ENCODE measurements around the gene LINGO1. TPM values are rescaled to one million over a fixed set of nuclear protein-coding genes. Genes with fewer than 3 reads are reported as not detected.

LINGO1 gene
- total RNA-seq, 4 donors from 2014 or later: 0.42 to 4.4 (median 1.5) TPM

DNA sequence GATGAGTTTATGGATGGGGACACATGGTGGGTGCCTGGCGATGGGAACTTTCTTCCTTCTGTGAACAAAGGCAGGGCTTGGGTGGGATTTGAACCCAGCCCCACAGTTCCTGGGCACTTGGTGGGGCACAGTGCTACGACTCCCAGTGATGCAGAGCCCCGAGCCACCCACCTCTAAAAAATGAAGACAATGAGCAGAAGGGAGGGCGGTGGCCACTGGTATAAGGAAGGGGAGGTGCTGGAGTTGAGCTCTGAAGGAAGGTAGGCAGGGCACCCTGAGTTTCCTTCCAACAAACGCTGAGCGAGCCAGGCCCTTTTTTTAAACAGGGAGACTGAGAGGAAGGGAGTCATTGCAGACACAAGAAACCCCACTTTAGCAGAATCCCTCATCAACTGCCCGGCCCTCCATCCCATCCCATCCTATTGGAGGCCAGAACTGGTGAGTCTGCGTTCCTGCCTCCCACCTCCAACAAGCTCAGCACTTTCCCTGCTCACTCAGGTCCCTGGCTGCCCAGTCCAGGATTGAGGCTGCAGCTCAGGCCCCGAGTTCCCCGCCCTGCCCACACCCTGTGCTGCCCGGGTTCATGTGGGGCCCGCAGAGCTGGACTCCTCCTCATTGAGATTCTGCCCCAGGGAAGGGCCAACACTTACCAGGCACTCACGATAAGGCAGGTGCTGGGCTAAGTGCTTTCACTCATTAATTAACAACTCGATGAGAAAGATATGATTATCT lies 57.3 kb downstream of the LINGO1 start:
- H3K4me3 ChIP-seq (ENCODE audit: low read depth, poor library complexity, severe bottlenecking): no peak overlapping the region
- DNase-seq (ENCODE audit: low spot score in 2 of 2): no peak
- TF ChIP-seq POLR2A (IDR thresholded peaks at IDR 0.05): no peak
- TF ChIP-seq, protein P1, sequence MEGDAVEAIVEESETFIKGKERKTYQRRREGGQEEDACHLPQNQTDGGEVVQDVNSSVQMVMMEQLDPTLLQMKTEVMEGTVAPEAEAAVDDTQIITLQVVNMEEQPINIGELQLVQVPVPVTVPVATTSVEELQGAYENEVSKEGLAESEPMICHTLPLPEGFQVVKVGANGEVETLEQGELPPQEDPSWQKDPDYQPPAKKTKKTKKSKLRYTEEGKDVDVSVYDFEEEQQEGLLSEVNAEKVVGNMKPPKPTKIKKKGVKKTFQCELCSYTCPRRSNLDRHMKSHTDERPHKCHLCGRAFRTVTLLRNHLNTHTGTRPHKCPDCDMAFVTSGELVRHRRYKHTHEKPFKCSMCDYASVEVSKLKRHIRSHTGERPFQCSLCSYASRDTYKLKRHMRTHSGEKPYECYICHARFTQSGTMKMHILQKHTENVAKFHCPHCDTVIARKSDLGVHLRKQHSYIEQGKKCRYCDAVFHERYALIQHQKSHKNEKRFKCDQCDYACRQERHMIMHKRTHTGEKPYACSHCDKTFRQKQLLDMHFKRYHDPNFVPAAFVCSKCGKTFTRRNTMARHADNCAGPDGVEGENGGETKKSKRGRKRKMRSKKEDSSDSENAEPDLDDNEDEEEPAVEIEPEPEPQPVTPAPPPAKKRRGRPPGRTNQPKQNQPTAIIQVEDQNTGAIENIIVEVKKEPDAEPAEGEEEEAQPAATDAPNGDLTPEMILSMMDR (IDR thresholded peaks at IDR 0.05): no peak
- intact Hi-C loops (cut with DNase I; ENCODE audit: low total_unique reads): no loop called here
- 68 to 77% methylated on average over 14 of the region's 14 CpGs for WGBS, 2 donors

DNA sequence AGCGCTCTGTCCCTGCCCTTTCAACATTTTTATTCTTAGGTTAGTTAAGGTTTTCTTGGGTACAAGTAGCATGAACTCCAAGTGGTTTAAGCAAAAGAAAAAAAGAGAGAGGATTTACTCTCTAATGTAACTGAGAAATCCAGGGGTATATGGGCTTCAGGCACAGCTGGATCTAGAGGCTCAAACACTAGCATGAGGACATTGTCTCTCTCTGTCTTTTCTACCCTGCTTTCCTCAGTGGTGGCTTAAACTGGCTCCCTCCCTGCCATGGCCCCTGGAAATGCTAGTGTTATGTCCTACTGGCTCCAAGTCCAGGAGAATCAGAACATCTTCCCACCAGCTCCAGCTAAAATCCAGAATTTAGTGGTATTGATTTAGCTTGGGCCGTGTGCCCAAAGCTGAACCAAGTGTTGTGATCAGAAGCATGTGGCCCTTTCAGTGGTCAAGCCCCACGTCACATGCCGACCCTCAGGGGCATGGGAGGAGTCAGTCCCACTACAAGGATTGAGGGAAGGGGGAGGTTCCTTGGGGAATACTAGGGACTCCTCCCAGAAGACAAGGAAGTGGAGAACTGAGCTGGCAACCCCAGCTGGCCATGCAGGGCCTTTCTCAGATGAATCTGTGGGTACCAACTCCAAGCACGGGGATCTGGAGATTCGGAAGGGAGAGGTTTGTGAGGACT lies 58.0 kb downstream of the LINGO1 start:
- 79 to 88% methylated on average over 6 of the region's 6 CpGs for whole genome bisulfite sequencing, 2 donors
- no peak for DNase-seq (ENCODE audit: low spot score in 2 of 2)
- H3K4me3 ChIP-seq (ENCODE audit: low read depth, poor library complexity, severe bottlenecking): no peak overlapping the region
- intact Hi-C loops (cut with DNase I; ENCODE audit: low total_unique reads): no loop called here
- no peak for TF ChIP-seq POLR2A (IDR thresholded peaks at IDR 0.05)
- TF ChIP-seq, protein P1 (IDR thresholded peaks at IDR 0.05): no peak

DNA sequence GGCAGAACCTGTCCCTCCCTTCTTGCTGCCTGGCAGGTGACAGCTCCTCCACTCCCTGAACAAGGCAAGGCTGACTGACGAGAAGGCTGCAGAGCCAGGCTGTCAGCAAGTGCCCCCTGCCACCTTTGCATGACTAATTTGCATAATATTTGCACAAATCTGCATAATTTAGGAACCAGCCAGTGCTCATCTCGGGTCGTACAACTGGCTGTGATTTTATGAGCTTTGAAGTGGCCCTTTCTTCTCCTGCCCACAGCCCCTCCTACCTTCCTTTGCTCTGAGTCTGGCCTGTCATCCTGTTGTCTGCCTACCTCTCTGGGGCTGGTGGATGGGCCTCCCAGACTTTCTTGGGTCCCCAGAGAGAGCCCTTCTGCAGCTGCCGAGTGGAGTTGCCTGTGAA lies 58.9 kb downstream of the LINGO1 start:
- WGBS, 2 donors: 64 to 79% methylated on average over 4 of the region's 4 CpGs
- no peak overlapping the region for H3K4me3 ChIP-seq (ENCODE audit: low read depth, poor library complexity, severe bottlenecking)
- TF ChIP-seq, protein P1 (IDR thresholded peaks at IDR 0.05): no peak
- no peak for TF ChIP-seq POLR2A (IDR thresholded peaks at IDR 0.05)
- intact Hi-C loops (cut with DNase I; ENCODE audit: low total_unique reads): no loop called here
- DNase-seq (ENCODE audit: low spot score in 2 of 2): no peak

DNA sequence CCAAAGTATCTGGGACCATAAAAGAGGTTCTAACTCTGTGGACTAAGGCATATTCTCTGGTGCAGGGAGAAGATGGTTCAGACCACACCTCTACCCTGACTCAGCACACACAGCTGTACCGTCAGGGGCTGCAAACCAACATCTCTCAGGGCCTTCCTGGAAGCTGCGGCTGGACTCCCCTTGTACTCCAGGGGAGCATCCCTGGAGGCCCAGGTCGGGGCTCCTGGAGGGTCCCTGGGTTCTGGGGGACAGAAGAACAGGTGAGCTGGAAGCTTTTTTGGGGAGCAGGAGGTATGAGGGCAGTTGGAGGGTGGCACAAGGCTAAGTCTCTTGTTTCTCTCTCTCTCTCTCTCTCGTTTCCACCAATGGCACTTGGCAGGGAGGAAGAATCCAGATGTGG lies 60.5 kb downstream of the LINGO1 start:
- intact Hi-C loops (cut with DNase I; ENCODE audit: low total_unique reads): no loop called here
- WGBS, 2 donors: 85 to 91% methylated on average over 4 of the region's 4 CpGs
- DNase-seq (ENCODE audit: low spot score in 2 of 2): no peak
- no peak overlapping the region for H3K4me3 ChIP-seq (ENCODE audit: low read depth, poor library complexity, severe bottlenecking)
- TF ChIP-seq, protein P1 (IDR thresholded peaks at IDR 0.05): no peak
- TF ChIP-seq POLR2A (IDR thresholded peaks at IDR 0.05): no peak

DNA sequence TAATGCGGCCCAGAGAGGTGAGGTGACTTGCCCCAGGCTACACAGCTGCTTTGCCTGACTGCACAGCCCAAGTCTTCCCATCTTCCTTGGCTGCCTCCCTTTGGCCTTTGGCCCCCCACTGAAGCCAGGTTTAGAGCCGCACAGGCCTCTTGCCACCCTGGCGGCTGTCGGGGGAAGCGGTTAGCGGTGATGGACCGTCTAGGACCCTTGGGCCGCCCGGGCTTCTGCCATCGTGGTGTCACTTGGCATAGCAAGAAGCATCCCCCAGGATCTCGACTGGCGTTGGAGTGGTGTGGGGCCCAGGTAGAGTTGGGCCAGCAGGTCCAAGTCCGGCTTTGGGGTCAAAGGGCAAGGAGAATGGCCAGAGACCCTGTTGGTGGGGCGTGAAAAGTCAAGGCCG lies 61.0 kb downstream of the LINGO1 start:
- DNase-seq (ENCODE audit: low spot score in 2 of 2): no peak
- TF ChIP-seq, protein P1 (IDR thresholded peaks at IDR 0.05): no peak
- TF ChIP-seq POLR2A (IDR thresholded peaks at IDR 0.05): no peak
- WGBS, 2 donors: 90 to 93% methylated on average over 14 to 15 of the region's 15 CpGs
- intact Hi-C loops (cut with DNase I; ENCODE audit: low total_unique reads): no loop called here
- no peak overlapping the region for H3K4me3 ChIP-seq (ENCODE audit: low read depth, poor library complexity, severe bottlenecking)
